Hematopoietic multipotent progenitor cell (in vitro differentiated cells): ENCODE measurements around the gene TIGD2. TPM values are rescaled to one million over a fixed set of nuclear protein-coding genes. Genes with fewer than 3 reads are reported as not detected.
"Not testable (repeated sequence)": the region's sequence is repeated elsewhere in the genome, so short reads cannot be mapped to it uniquely, and the experiment has no call there.

ENCODE experiments used
- DNase-seq, 3 donors: peaks; one replicate each; pipeline ENCODE4 v3.0.0-alpha.2; 2011 to 2015; ENCODE audit warnings: low read depth in 2 of 3, low spot score in 2 of 3
- total RNA-seq: library from RNA; depleted of rRNA; stranded (reverse); fragments of >200 nt; gene quantifications from one replicate; pipeline ENCODE4 v1.2.3, GENCODE V29; 2012

Gene TIGD2
- total RNA-seq, 1 donor = 8.1 TPM

DNA sequence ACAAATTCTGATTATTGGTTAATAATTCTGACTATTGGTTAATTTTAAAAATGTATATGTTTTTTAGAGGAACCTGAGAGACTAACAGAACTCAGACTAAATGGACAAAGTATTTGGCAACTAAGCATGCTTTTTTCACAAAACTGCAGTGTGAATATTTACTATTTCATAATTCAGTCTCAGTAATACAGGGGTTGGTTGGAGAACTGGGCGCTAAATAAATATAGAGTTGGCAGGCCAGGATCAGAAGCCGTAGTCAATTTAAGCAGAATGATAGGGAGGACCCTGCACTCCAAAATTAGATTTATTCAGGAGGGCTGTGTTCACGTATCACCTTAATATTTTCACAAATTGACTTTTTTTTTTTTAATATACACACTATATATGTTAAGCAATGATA is 5.8 kb downstream of the TIGD2 start:
- no peak for DNase-seq

DNA sequence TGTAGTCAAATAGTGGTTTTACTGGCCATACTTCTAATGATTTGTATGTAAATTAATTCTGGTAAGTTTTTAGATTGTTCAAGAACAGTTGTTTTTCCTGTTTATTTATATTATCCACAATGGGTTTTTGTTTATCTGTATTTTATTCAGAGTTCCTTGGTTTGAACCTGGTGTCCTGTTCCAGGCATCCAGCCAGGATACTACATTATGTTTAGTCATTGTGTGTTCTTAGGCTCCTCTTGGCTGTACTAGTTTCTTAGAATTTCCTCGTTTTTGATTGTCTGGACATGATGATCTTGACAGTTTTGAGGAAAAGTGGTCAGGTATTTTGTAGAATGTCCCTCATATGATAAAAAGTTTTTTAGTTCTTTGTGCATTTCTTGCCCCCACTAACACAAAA is 7.8 kb downstream of the TIGD2 start:
- DNase-seq = no peak

DNA sequence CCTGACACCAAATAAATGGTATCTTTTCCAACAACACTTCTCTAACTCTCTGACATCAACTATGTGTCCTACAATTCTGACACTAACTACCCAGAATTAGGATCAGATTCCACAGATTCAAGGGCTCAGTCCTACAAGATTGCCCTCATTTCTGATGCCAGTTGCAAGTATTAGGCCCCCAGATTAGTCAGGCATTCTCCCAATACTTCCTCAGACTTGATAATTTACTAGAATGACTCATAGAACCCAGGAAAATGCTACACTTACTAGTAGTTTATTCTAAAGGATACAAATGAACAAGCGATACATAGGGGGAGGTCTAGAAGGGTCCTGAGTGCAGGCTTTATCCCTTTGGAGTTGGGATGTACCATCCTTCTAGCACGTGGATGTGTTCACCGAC is 8.5 kb downstream of the TIGD2 start:
- no peak for DNase-seq

DNA sequence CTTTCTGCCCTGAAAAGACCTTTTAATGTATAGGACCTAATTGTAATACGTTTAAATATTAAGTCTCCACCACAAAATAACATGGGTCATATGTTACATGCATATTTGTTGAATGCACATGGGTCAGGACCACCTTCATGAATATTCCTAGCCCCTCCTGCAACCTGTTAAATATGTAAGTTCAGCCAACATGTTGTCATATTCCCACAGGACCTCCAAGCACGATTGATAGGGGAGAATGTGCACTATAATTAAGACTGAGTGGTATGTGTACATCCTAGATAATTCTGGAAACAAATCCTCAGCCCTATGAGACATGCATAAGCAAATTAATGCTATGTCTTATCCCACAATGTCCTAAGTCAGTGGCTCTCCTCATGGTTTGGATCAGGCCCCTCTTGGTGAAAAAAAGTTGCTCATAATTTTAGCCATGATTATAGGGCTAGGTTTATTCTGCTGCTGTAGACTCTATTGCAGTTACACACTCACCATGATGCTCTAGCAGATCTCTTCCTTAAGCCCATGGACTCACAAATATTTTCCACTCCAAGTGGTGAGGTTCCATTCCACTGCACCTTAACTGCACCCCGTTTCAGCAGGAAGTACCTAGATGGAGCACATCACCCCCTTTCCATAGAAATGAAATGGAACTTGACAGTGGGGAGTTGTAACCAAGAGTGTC is 10.2 kb downstream of the TIGD2 start:
- DNase-seq = no peak

DNA sequence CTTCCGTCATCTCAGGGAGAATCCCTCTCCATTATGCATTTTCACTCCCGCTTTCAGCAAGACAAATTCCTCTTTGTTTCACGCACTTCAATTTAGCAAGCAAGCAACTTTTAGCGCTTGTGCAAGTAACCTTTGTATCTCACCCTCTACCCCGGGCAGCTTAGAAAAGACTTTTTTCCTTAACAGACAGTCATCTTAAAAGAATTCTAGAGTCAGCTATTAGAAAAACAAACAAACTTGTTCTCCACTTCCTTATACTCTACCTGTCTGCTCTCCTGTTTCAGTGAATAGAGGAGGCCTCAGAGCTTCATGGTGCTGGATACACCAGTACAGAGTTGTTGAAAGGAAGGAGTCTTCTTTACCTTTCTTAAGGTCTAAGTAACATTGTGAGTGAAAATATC is 12.1 kb downstream of the TIGD2 start:
- no peak for DNase-seq

DNA sequence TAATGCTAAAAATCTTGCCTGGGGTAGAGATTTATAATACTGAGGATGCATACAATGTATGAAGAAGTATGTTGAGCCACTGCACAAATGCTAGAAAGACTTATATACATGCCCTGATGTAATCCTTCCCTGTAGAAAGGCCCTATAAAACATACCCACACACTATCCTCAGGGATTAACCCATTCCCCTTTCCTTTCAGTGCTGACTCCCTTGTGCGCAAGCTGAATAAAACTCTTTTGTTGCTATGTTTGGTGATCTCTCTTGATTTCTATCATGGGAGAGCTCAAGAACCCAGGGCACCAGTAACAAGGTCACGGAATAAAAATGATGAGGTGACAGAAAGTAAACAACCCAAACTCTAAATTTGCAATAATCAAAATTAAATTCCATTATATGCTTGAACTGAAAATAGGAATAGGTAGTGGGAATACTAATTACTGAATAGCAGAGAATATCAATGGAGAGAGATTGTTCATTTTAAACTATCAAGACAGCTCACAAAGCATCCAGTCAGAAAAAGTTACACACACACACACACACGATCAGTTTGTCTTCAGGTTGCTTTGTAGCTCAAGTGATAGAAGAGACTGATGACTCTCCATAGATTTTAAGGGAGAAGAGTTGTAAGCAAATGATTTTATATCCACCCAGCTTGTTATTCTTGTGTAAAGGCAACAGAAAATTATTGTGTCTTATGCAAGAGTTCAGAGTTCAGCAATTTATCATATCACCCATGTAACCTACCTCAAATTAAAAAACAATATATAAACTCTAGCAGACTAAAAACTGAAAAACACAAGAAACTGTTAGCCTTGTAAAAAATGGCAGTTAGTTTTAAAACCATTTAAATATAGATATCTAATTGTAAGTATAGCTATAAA is 14.8 kb downstream of the TIGD2 start:
- DNase-seq = no peak

DNA sequence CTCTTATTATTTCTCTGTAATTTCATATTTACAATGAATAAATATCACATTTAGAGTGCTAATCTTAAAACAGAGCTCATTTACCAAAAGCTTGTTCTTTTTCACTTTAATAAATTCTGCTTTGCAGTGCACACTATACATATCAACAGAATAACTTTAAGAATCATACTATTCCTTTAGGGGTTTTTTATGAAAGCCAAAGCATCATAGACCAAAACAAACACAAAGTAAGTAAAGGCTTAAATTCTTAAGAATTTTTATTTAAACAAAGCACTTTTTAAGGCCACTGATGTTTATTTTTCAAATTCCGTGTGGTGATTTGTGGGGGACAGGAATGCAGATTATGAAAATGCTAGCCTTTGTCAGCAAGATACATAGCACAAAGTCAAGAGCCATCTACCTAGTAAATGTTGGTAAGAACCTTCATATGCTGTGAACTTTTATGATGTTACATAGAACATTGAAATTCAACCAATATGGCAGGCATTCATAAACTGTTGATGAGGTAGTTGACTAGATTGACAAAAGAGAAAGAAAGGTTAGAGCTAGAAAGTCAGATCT is 17.8 kb downstream of the TIGD2 start:
- no peak for DNase-seq

DNA sequence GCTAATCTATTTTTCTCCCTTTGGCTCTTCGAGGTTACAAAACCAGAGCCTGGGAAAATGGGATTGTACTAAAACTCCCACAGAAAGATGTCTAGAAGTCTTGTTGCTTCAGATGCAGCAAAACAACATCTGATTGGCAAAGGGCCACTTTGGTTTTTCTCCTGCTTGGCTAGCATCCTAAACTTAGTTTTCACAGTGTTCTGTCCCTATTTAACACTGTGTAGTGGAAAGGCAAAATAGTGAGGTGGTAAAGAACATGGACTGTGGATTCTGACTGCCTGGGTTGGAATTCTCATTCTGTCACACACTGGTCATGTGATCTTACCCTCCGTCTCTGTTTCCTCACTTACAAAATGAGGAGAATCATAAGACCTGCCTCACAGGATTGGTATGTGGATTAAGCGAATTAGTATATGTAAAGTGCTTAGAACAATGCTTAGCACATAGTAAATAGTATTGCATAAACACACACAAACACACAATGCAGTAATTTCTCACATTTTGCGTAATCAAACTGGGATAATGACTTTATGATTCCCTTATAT is 23.5 kb downstream of the TIGD2 start:
- no peak for DNase-seq

DNA sequence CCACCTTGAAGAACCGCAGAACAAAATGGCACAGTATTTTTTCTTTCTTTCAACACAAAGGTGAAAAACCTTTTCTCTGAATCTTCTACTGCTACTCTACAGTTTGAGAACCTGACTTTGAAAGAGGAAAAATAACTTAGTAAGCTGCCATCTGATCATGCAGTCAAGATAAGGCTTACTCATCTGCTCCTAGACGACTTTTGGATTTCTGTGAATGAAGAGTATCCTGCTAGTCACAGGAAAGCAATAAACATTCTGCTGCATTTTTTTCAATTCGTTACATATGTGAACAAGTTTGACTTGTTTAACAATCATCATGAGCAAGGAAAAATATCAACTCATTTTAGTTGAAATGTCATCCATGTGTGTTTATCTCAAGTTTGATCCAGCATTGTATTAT is 25.2 kb downstream of the TIGD2 start:
- no peak for DNase-seq

DNA sequence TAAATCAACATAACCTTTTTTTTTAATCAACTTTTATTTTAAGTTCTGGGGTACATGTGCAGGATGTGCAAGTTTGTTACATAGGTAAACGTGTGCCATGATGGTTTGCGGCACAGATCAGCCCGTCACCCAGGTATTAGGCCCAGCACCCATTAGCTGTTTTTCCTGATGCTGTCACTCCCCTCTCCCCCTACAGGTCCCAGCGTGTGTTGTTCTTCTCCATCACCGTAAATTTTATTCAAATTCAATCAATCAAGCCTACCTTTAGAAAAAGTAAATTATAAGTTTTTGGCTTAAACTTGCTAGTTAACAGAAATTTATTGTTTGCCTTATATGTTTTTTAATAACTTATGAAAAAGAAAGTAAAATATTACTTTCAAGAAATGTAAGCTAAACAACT is 25.9 kb downstream of the TIGD2 start:
- no peak for DNase-seq

DNA sequence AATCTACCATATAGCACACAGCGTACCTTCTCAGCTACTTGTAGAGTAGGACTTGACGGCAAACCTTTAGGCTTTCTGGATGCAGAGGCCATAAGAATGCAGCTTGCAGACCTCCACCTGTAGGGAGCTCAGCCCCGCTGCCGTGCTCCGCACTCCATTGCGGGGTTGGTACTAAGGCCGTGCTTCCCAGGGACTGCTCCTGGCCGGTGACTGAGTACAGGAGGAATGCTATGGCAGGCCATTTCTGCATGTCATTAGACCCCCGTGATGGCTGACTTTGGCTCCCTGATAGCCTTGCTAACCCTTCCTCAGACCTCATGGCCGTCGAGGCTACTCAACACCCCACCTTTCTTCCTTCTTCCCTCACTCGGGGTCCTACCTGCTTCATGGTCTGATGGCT is 26.4 kb downstream of the TIGD2 start:
- DNase-seq = no peak

DNA sequence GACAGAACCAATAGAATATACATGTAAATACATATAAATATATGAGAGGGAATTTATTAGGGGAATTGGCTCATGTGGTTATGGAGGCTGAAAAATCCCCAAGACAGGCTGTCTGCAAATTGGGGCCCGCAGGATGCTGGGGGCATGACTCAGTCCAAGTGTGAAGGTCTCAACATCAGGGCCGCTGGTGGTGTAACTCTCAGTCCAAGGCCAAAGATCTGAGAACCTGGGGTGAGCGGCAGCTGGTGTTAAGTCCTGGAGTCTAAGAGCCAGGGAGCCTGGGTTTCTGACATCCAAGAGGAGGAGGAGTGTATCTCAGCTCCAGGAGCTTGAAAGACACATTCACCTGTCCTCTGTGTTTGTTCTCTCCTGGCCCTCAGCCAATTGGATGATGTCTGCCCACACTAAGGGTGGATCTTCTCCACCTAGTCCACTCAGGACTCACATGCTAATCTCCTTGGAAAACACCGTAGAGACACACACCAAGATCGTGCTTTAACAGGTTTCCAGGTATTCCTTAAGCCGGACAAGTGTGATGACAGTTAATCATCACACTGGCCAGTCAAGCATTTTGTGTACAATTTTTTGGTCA is 28.9 kb downstream of the TIGD2 start:
- DNase-seq = no peak

DNA sequence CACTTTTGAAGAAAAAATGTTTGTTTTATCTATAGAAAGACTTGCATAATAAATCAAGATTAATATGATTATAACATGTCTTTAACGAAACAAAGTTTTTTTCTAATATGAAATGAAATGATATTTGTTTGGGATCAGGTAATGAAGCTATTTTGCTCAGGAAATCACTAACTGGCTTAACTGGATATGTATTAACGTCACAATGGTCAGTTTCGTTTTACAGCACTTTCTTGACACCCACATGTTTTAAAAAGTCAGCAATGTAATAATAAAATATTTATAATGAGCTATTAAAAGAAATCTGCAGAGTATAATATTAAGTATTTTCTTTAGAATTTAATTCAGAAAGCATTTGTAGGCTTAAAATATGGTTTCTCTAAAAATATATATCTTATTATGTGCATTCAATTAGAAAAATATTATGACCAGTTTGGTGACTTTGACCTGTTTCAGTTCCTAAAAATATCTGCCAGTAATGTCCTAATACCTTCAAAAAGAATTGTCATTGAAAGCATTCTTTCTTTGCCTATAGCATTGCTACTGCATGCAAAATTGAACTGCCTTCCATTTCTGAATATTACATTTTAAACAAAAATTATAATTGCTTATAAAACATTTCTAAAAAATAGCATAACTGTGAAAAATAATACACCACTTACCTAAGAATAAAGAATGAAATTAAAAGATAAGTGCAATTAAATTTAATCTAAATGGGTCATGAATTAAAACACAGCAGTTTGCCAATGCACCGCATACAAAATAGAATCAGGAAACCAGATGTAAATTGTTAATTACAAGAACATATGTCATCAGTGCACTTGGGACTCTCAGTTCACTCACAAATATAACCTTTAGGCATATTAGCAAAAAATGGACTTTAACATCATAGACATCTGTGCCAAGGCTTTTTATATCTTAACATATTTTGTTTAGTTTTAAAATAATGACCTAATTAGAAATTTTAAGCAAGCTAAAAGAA is 31.6 kb downstream of the TIGD2 start:
- DNase-seq = no peak

DNA sequence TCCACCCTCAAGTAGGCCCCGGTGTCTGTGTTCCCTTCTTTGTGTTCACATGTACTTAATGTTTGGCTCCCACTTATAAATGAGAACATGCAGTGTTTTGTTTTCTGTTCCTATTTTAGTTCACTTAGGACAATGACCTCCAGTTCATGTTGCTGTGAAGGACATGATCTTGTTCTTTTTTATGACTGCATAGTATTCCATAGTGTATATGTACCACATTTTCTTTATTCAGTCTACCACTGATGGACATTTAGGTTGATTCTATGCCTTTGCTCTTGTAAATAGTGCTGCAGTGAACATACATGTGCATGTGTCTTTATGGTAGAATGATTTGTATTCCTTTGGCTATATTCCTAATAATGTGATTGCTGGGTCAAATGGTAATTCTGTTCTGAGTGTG is 33.3 kb downstream of the TIGD2 start:
- not testable (repeated sequence) for DNase-seq

DNA sequence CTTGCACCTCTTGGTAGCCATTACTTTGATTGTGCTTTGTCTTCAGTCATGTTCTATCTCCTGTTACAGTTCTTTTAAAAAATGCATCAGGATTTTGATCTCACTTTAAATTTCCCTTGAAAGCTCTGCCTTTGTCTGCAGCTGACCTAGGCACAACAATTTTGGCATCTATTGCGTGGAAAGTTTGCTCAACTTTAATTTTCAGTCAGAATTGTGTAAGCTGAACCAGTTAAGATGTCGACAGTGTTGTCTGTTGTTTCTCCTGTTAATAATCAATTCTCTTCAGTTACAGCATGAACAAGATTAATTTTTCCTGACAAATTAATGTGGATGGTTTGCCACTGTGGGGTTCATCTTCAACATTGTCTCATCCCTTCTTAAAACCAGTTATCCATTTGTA is 34.9 kb downstream of the TIGD2 start:
- no peak for DNase-seq

DNA sequence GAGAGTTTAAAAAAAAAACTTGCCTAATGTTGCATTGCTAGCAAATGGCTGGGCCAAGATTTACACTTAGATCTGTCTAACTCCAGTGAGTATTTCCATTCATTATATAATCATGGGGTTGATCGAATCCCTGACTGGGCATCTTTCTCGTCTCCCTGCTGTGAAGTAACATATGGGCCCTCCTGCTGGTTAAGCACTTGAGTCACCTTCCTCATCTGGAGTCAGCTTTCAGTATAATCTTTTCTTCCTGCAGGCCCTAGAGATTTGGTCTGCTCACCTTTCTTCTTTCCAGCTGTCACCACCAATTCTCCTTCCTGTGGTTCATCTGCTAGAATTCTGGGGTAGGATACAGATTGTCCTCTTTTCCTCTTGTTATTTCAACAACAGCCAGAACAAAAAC is 41.6 kb downstream of the TIGD2 start:
- no peak for DNase-seq

DNA sequence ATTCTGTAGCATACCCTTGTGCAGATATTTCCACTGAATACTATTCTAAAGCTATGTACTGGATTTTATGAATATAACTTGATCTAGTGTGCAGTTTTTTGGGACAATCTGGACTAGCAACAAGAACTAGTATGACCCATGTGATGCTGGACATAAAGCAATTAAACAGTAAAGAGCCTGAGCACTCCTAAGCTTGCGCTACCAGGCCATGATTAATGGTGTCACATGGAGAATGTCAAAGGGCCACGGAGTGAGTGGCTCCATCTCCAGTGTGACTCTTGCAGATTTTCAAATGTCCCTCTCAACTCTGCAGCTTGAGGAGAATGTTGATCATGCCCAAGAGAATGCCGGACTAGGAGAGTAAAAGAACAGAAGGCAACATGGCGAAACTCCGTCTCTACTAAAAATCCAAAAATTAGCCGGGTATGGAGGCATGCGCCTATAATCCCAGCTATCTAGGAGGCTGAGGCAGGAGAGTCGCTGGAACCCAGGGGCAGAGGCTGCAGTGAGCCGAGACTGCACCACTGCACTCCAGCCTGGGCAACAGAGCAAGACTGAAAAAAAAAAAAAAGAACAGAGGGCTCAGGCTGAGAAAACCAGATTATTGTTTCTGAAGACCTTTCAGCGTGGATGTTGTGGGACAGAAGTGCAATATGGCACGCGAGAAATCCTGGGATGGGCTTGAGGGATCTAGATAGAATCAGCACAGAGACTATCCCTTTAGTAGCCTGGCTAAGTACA is 45.0 kb downstream of the TIGD2 start:
- no peak for DNase-seq

DNA sequence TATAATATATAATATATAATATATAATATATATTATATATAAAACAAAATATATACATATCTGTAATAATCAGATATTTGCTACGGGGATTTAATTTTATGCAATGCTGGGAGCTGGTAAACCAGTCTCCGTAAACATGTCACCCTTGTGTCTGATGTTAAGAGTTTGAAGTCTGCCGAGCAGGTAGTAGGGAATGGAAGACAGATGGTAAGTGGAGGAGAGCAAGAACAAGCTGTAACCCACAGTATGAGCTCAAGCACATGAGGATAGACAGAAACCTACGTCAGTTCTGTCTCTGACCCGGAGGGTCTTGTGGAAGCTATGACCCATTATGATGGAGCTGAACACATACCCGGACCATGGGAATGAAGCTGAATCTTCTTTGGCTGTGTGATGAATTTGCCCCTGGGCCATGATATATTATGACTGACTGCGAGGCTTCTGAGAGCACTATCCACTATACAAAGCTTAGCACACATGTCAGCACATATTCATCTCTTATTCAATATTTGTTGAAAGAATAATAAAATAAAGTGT is 46.2 kb downstream of the TIGD2 start:
- DNase-seq = no peak

DNA sequence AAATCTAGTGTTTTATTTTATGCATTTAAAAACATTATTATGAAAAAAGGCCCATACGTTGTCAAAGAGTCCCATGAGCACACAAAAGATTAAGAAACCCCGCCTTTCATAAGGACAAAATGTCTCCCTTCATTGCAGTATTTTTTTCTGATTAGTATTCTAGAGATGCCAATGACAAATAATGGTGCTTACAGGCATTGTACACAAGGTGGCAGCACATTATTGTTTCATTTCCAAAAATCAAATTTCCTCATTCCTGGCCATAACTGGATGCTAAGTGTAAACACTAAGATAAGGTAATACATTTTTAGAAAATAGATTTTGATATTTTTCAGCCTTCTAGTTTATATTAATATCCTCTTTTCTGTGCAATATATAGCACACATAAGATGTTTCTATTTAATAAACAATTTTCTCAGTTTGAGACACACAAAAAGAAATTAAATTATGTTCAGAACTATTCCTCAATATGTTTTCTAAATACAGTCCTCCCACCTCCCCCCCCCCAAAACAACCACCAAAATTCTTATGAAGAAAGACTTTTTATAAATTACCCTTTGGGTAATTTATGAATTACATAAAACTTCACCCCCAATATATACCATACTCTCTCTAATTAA is 47.7 kb downstream of the TIGD2 start:
- DNase-seq = peak in 2 of 3 donors; percentile 31 to 66
